Hepatocyte (in vitro differentiated cells): ENCODE results near the gene ARHGAP15.

Experiments used
- EZH2 ChIP-seq: fragments of 200-600 bp; sonication (generic); IDR thresholded peaks from 2 replicates; pipeline ENCODE4 v1.6.1; 2016; ENCODE audit warnings: antibody characterized with exemption, mild to moderate bottlenecking, borderline replicate concordance
- TF ChIP-seq, protein P1 (sequence below): fragments of 200-600 bp; sonication (generic); IDR thresholded peaks from 2 replicates; pipeline ENCODE4 v1.5.1; 2016; ENCODE audit warnings: antibody characterized with exemption, mild to moderate bottlenecking; ENCODE audit not compliant: poor library complexity

DNA sequence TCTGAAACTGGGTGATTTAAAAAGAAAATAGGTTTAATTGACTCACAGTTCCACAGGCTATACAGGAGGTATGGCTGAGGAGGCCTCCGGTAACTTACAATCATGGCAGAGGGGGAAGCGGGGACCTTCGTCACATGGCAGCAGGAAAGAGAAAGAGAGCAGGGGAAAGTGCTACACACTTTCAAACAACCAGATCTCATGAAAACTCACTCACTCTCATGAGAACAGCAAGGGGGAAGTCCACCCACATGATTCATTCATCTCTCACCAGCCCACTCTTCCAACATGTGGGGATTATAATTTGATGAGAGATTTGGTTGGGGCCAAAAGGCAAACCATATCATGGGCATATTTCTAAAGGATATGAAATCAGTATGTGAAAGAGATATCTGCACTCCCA, 12.0 kb upstream of the ARHGAP15 start:
- TF ChIP-seq, protein P1, sequence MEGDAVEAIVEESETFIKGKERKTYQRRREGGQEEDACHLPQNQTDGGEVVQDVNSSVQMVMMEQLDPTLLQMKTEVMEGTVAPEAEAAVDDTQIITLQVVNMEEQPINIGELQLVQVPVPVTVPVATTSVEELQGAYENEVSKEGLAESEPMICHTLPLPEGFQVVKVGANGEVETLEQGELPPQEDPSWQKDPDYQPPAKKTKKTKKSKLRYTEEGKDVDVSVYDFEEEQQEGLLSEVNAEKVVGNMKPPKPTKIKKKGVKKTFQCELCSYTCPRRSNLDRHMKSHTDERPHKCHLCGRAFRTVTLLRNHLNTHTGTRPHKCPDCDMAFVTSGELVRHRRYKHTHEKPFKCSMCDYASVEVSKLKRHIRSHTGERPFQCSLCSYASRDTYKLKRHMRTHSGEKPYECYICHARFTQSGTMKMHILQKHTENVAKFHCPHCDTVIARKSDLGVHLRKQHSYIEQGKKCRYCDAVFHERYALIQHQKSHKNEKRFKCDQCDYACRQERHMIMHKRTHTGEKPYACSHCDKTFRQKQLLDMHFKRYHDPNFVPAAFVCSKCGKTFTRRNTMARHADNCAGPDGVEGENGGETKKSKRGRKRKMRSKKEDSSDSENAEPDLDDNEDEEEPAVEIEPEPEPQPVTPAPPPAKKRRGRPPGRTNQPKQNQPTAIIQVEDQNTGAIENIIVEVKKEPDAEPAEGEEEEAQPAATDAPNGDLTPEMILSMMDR, result no peak
- TF ChIP-seq EZH2, result no peak
